ENCODE data around the gene MAGI1.

DNA sequence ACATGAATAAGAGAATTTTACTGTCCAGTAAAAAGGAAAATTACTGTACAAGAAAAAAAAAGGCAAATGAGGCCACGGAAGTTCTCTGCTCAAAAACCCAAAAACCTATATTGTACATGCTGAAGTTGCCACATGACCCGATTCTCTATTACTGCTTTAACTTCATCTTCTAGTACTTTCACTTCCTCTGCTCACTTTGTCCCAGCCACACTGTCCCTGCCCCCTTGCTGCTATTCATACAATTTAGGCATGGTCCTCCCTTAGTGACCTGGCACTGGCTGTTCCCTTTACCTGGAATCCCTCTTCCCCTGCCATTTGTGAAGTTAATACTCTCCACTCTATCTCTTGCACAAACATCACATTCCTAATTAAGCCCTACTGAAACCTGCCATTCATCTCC lies 457.4 kb downstream of the MAGI1 start:
- no peak for TF ChIP-seq ZSCAN18 (CRISPR knock-in tag; IDR thresholded peaks at IDR 0.05)
- TF ChIP-seq, protein P1, sequence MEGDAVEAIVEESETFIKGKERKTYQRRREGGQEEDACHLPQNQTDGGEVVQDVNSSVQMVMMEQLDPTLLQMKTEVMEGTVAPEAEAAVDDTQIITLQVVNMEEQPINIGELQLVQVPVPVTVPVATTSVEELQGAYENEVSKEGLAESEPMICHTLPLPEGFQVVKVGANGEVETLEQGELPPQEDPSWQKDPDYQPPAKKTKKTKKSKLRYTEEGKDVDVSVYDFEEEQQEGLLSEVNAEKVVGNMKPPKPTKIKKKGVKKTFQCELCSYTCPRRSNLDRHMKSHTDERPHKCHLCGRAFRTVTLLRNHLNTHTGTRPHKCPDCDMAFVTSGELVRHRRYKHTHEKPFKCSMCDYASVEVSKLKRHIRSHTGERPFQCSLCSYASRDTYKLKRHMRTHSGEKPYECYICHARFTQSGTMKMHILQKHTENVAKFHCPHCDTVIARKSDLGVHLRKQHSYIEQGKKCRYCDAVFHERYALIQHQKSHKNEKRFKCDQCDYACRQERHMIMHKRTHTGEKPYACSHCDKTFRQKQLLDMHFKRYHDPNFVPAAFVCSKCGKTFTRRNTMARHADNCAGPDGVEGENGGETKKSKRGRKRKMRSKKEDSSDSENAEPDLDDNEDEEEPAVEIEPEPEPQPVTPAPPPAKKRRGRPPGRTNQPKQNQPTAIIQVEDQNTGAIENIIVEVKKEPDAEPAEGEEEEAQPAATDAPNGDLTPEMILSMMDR (IDR thresholded peaks at IDR 0.05) = no peak
- no peak for TF ChIP-seq NR2C2 (CRISPR knock-in tag; IDR thresholded peaks at IDR 0.05)
- TF ChIP-seq NFE2L1 (CRISPR knock-in tag; IDR thresholded peaks at IDR 0.05) = no peak
- TF ChIP-seq JAZF1 (CRISPR knock-in tag; IDR thresholded peaks at IDR 0.05) = no peak
- no peak for TF ChIP-seq CREB1 (CRISPR knock-in tag; IDR thresholded peaks at IDR 0.05)
- no peak for TF ChIP-seq USF2 (CRISPR knock-in tag; IDR thresholded peaks at IDR 0.05)
- TF ChIP-seq ERG (CRISPR knock-in tag; IDR thresholded peaks at IDR 0.05) = no peak

All from WTC11 (cell line).